ENCODE data around the gene DHRS7C.

The DHRS7C gene, protein sequence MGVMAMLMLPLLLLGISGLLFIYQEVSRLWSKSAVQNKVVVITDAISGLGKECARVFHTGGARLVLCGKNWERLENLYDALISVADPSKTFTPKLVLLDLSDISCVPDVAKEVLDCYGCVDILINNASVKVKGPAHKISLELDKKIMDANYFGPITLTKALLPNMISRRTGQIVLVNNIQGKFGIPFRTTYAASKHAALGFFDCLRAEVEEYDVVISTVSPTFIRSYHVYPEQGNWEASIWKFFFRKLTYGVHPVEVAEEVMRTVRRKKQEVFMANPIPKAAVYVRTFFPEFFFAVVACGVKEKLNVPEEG

DNA sequence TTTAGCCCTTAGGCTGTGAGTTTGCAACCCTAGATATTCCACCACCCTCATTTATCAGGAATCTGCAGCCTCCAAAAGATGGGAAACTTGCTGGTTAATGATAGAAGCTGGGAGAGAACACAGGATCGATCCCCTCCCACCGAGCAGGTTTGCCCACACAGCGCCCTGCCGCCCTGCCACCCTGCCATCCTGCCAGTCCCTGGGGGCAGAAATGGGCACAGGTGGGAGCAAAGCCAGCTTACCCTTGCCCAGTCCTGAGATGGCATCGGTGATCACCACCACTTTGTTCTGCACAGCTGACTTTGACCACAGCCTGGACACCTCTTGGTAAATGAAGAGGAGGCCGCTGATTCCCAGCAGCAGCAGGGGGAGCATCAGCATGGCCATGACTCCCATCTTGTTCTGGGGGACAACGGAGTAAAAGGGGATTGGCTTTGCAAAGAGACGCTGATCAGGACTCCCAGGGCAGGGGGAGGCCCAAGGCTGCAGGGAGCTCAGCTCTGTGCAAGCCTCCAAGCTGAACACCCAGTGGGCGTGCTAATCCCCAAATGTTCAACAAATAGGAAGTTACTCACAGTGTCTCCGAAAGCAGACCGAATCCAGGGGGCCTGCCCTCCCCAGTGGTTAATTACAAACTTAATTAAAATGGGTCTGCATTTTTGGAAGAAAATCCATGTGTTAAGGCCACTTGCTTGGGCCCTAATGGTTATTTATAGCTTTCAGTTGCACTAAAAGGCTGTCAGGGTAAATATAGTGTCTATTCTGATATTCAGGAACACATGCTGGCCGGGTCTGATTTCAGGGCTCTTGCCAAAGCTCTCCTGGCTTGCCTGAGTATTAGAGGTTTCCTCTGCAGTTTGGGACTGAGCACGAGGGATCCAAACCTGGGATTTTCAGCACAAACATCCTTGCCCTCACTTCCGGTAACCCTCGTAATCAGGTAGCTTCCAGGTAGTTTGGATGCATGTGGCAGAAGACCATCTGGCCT, at the start of gene DHRS7C:
Gene DHRS7C (minus strand): TSS at position 704 of the 988 bp plus-strand sequence. CDS start 308 bp downstream, at position 396.
- DNase-seq (ENCODE audit: low read depth in 3 of 3) = no peak

DNA sequence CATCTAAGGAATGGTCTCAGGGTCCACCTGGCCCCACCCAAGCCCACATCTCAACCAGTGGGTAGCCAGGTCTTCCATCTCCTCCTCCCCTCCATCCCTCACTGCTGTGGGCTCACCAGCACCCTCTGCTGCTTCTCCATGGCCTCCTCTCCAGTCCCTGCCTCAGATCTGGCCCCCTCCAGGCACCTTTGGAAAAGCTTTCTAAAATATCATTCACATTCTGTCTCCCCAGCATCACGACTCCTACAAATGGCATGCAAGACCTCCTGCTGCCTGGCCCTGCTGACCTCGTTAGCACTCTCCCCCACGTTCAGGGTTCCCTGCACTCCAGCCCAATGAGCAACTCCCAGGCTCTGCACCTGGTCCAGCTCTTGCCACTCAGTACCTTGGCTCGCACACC, 48.0 kb upstream of the DHRS7C start:
- no peak for DNase-seq (ENCODE audit: low read depth in 3 of 3)

DNA sequence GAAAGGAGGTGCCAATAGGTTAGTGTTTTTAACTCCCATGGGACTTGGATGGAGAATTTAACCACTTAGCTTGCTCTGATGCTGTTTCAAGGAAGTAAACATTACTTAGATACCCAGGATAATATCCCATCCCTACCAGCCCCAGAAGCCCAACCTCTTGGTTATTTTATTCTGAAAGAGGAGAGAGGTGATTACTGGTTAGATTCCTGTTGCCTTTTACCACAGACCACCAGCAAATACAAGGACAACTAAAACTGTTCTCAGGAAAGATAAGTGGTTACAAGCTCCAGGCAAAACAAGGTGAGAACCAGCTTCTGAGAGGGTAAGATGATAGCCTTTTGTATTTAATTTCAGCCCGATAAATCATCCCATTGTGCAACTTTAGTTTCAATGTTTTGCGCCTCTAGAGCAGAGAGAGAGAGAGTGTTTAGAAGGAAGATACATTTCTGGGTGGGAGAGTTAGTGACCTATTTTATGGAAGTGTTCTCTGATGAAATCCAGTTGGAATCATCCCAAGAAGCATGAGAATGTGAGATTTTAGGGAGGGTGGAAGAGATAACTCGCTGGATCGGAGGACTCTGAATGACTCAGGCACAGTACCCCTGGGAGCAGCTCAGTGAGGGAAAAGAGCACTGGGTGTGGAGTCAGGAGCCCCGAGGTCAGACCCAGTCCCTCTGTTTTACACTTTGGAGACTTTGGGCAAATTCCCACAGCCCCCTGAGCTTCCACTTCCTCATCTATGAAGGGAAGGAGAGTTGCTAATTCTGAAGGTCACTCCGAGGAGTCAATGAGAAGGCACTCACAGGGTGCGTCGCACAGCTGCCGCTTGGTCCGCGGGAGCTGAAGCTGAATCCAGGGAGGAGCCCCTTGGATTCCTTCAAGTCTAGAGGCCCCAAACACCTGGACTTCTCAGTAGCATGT, 46.4 kb upstream of the DHRS7C start:
- DNase-seq (ENCODE audit: low read depth in 3 of 3) = no peak

DNA sequence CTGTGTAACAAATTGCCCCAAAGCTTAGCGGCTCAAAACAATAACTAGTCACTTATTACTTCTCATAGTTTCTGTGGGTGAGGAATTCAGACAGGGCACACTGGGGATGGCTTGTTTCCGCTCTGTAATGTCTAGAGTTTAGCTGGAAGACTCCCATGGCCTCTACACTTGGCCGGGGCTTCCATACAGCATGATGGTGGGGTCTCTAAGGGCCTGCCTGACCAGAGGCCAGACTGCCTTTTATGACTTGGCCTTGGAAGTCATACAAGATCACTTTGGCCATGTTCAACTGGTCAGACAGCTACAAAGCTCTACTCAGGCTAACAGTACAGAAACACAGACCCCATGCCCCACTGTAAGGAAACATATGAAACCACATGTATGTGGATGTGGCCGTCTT, 42.5 kb upstream of the DHRS7C start:
- no peak for DNase-seq (ENCODE audit: low read depth in 3 of 3)

DNA sequence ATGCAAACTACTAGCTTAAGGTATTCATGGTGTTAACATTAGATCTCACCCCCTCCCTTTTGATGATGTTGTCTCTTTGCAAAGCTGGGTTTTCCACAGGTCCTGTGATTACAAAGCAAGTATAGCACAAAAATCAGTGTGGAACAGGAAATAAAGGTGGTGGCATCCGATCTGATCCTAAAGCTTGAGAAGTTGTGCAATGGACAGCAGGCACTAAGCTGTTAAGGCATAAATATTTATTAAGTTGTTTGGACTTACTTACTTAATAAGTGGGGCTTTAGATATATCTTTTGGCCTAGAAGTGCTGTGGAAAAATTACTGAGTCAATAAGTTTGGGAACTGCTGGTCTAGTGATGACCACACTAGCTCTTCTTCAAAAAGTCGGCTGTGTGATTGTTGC, 39.3 kb upstream of the DHRS7C start:
- DNase-seq (ENCODE audit: low read depth in 3 of 3) = no peak

DNA sequence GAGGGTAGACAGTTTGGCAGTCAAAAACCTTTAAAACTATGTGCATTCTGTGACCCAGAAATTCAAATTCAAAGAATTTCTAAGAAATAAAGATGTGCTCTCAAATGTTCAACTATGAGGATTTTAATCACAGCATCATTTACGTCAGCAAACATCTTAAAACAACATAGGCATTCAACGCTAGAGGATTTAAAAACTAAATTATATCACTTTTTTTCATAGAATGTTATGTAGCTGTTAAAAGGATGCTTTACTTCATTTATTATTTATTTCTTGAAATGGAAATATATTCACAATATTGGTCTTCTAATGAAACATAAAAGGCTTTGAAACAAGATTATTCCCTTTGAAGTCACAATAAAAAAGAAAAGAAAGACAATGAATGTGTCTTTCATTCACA, 38.0 kb upstream of the DHRS7C start:
- DNase-seq (ENCODE audit: low read depth in 3 of 3) = no peak

DNA sequence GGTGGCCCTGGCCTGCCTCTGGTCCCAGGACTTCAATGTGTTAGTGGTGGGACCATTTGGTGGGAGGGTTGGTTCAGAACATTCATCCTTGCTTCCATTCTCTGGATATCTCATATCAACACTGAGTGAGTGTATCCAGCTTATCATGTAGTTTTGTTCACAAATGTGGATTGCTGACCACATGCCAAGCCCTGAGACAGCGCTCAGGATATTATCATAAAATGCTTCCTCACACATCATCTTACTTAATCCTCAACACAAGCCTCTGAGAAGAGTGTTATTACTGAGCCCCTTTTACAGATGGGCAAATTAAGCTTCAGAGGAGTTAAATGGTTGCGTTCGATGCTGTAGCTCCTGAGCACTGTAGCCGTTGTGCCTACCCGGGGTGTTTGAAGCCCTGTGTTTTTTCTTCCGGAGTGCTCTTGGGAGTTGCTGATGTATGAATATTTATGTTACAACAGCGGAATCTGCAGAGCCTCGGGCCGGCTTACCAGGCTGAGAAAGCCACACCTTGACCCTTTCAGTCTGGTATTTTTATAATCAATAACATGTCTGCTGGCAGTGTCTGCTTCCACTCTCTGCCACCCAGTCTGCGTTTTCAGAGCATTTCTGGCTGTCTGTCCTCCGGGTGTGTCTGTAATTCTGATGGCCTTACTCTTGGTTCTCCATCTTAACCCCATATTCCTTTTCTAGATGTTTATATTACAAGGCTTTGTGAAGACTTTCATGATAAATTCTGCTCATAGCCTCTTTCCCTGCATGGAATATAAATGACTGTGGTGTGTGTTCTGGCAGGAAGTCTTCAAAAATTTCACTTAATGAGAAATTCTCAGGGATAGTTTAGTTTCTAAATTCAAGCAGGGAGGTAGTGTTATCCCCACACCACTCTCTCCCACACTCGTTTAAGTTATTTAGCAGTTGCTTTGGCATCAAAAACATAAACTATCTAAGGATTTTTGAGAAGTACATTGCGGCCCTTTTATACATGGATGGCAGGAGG, 37.2 kb upstream of the DHRS7C start:
- no peak for DNase-seq (ENCODE audit: low read depth in 3 of 3)

DNA sequence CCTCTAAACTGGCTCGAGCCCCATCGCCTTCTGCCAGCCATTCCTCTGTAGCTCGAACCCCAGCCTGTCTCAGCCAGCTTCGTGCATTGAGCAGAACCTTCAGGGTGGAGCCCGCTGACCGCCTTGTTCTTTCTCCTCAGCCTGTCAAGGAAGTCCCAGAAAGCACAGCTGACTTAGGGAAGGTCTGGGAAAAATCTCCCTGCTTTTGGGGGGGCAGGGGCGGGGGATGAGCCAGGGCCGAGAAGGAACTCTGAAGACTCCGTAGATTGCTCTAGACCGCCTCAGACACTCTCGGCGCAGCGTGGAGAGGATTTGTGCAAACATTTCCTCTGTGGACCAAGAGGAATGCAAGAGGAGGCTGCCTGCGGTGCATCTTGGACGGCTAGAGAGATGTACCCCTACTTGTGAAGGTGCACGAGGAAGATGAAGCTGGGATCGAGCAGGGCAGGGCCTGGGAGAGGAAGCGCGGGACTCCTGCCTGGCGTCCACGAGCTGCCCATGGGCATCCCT, 34.3 kb upstream of the DHRS7C start, which contains the start of gene GLP2R:
Gene GLP2R (plus strand): TSS at position 284 of the 510 bp plus-strand sequence. CDS start 140 bp downstream, at position 424.
- DNase-seq (ENCODE audit: low read depth in 3 of 3) = no peak

DNA sequence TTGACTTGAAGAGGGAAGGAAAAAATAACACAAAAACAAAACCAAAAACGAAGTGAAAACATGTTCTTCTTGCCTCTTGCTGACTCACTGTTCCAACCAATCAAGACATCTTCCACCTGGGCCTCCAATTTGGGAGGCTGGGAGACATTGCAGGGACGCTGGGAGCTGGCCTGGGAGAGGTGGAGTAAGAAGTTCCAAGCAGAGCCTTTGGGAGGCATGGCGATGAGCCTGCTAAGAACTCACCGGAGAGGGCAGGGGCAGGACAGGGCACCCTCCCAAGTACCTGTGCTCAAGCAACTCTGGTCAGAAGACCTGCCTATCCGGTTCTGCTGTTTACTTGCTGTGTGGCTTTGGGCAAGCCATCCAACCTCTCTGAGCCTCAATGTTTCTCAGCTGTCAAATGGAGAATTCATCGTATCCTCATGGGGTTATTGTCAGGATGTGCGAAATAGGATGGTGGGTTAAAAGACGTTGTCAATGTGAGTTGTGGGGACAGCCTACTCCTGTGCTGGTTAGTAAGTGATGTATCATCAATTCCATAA, 33.5 kb upstream of the DHRS7C start:
- no peak for DNase-seq (ENCODE audit: low read depth in 3 of 3)

DNA sequence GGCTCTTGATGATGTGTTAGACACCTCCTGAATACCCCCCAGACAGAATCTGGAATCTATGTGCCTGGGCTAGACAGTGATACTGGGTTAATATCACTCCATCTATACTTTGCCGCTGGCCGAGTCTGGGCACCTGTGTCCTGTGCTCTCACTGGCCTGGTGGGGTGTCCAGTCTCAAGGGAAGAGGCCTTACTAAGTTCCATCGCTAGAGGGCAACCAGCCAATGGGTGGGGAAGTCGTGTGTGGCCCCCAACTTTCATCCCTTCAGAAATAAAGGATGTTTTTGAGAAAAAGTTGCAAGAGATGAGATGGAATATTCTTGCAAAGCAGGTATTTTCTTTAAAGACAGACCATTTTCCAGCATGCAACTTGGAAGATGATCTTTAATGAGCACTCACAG, 32.7 kb upstream of the DHRS7C start:
- DNase-seq (ENCODE audit: low read depth in 3 of 3) = no peak

DNA sequence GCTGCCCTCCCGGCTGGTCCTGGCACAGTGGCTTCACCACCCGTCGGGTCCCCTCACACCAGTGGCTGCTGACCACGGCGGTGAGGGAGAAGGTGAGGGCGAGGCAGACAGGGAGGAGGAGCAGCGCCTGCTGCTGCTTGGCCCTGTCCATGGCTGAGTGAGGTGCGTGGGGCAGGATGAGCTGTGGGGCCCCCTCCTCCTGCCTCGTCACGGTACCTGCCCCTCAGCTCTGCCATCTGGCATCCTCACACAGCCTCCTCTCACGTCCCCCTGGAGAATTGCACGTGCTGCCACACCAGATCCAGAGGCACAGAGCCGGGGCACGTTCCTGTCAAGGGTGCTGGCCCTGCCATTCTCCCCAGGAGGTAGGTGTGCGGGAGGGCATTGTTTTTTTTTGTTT, 30.5 kb upstream of the DHRS7C start, which contains the start of gene GSG1L2:
Gene GSG1L2 (minus strand): TSS at position 159 of the 400 bp plus-strand sequence. CDS start 8 bp downstream, at position 151.
- DNase-seq (ENCODE audit: low read depth in 3 of 3) = no peak

DNA sequence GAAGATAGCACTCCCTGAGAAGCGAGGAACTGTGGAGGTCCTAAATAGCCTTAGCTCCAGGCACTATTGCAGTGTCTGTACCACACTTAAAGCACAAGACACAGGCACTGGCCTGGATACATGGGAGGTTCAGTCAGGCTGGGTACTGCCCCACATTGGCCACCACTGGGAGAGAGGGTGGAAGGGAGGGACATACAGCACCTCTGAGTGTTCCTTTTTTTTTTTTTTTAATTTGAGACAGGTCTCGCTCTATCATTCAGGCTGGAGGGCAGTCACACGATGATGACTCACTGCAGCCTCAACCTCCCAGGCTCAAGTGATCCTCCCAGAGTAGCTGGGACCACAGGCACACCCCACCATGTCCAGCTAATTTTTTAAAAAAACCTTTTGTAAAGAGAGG, 29.1 kb upstream of the DHRS7C start:
- no peak for DNase-seq (ENCODE audit: low read depth in 3 of 3)

DNA sequence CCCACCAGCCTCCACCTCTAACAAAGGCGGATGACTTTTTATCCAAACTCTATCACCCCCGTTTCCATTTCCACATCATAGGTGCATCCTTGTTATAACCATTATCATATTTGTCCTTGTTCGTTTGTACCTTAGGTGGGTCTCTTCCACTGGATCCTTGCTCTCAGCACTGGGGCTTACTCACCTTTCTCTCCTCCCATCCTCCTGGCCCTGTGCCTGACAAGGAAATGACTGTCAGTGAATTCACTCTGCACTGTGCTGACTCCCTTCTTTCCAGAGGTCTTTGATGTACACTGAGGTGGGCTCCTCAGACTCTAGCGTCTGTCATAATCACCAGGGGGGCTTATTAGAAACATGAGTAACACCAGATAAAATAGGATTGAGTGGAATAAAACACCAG, 27.4 kb upstream of the DHRS7C start:
- no peak for DNase-seq (ENCODE audit: low read depth in 3 of 3)

DNA sequence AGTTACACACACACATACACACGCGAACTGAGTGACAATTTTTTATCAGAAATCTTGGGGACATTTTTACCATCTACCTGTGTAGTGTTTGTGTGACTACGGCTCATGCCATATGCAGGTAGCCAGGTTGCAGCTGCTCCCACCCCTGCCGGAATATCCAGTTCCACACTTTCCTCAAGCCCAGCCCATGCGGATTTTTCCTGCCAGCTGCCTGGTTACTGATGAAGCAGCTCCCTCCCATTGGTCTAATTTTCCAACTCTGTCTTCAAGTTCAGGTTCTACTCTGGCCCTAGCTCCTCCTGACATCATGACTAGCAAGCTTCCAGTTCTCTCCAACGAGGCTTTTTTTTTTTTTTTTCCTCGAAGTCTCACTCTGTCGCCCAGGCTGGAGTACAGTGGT, 25.7 kb upstream of the DHRS7C start:
- no peak for DNase-seq (ENCODE audit: low read depth in 3 of 3)

DNA sequence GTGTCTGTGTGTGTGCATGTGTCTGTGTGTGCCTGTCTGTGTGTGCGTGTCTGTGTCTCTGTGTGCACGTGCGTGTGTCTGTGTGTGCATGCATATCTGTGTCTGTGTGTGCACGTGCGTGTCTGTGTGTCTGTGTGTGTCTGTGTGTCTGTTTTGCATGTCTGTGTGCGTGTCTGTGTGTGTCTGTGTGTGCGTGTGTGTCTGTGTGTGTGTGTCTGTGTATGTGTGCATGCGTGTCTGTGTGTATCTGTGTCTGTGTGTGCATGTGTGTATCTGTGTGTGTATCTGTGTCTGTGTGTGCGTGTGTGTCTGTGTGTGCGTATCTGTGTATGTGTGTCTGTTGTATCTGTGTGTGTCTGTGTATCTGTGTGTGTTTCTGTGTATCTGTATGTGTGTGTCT, 25.1 kb upstream of the DHRS7C start:
- no peak for DNase-seq (ENCODE audit: low read depth in 3 of 3)

DNA sequence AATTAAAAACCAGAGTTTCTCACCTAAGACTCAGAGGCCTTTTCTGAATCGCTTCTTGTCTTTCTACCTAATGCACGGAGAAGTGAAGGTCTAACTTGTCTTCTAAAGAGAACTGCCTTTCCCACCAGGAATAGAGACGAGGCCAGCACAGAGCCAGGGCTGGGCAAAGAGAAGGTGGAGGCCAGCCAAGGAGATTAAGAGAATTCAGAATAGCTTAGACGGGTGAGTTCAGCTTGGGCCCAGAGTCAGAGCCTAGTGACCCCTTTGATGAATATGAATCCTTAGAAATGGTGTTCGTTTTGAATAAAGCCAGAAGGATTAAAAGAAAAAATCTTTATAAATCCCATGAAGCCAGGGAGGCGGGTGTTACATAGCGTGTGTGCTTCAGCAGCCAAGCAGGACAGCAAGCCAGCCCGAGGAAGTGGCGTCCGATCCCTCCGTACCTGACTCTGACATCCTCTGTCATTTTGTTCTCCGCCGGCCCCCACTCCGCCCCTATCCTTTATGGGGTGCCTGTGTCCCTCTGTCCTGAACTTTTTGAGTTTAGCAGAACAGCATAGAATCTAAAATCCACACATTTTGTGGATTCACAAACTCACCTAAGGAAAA, 23.0 kb upstream of the DHRS7C start:
- no peak for DNase-seq (ENCODE audit: low read depth in 3 of 3)

DNA sequence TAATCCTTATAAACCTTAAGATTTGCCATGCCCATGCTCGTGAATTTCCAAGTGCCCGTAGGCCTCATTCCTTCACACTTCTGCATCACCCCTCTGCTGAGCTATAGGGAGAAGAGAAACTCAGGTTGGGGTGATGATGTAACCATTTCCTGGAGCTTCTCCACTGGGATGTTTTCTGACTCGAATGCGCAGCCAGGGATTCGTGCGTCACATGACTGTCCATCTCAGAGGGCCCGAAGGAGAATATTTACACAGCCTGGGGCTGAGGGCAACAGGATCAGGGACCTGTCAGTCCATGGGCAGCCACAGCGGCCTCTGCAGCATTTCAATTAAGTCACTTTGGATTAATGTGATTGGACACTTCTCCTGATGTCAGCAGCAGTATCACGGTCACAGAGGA, 21.8 kb upstream of the DHRS7C start:
- no peak for DNase-seq (ENCODE audit: low read depth in 3 of 3)

DNA sequence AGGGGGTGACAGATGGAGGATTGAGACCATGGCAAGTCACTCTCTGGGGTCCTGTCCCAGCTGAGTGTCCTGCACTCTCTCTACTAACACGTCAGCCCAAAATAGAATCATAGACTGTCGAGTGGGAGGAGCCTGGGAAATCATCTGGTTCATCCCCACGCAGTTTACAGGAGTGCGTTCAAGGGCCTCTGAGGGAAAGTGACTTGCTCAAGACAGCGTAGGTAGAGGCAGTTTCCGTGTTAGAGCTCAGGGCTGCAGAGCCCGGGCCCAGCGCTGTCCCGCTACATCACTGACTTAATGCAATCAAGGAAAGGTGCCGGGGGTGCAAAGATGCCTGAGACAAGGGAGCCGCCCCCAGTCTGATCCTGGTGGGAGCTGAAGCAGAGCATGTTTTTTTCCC, 20.1 kb upstream of the DHRS7C start:
- no peak for DNase-seq (ENCODE audit: low read depth in 3 of 3)

DNA sequence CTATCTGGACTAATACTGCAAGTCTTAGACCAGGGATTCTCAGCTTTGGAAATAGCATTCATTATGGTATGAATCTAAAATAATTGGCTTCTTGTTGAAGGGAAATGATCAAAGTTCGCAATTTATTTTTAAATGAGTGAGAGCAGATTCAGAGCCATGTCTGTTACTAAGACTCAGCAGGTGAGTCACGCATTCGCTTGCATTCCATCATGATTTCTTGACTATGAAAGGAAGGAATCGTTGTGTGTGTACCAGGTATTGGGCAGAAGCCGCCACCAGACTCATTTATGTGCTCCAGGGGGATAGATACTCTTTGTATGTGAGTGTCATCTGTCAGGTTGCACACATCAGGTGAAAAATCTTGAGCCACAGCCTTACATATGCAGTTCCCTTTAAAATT, 19.7 kb upstream of the DHRS7C start:
- no peak for DNase-seq (ENCODE audit: low read depth in 3 of 3)
